HepG2 (cell line): ENCODE results near the gene PALM. TPM values are rescaled to one million over a fixed set of nuclear protein-coding genes. Genes with fewer than 3 reads are reported as not detected.
A peak's percentile ranks its signal among the peaks of the same experiment; 100 is the strongest.

ENCODE experiments used
- DNMT1 ChIP-seq: sonication (generic); formaldehyde crosslinking; IDR thresholded peaks from 2 replicates; pipeline ENCODE4 v1.5.1; 2020; ENCODE audit warnings: mild to moderate bottlenecking, missing genetic modification reagents
- FOXC1 ChIP-seq: sonication (generic); formaldehyde crosslinking; IDR thresholded peaks from 2 replicates; pipeline ENCODE4 v1.8.0; 2022; ENCODE audit warnings: mild to moderate bottlenecking, missing genetic modification reagents, borderline replicate concordance
- HNRNPLL ChIP-seq: fragments of 200-400 bp; formaldehyde crosslinking; IDR thresholded peaks from 2 replicates; pipeline ENCODE4 v1.6.1; 2017; ENCODE audit warnings: mild to moderate bottlenecking, low read depth, low read length; ENCODE audit not compliant: poor library complexity, severe bottlenecking
- KDM3A ChIP-seq: IDR thresholded peaks from 2 replicates; pipeline ENCODE4 v1.6.1; 2018; ENCODE audit warnings: low read depth, missing compliant biosample characterization
- MXD4 ChIP-seq: IDR thresholded peaks from 2 replicates; pipeline ENCODE4 v1.6.1; 2016; ENCODE audit warnings: mild to moderate bottlenecking, missing biosample characterization, missing genetic modification reagents
- RAD21 ChIP-seq: fragments of 450-650 bp; formaldehyde crosslinking; IDR thresholded peaks from 2 replicates; pipeline ENCODE4 v1.5.0; 2020; ENCODE audit warnings: mild to moderate bottlenecking
- RCOR2 ChIP-seq: IDR thresholded peaks from 2 replicates; pipeline ENCODE4 v1.6.1; 2016; ENCODE audit warnings: missing biosample characterization, missing genetic modification reagents
- SALL1 ChIP-seq: sonication (generic); formaldehyde crosslinking; IDR thresholded peaks from 2 replicates; pipeline ENCODE4 v1.8.0; 2022; ENCODE audit warnings: mild to moderate bottlenecking, missing genetic modification reagents
- SIN3B ChIP-seq: fragments of 150-350 bp; IDR thresholded peaks from 2 replicates; pipeline ENCODE4 v1.6.1; 2014; ENCODE audit warnings: low read length
- SMAD1 ChIP-seq: sonication (generic); formaldehyde crosslinking; IDR thresholded peaks from 2 replicates; pipeline ENCODE4 v1.4.0; 2020; ENCODE audit warnings: missing genetic modification reagents, low read depth, mild to moderate bottlenecking, borderline replicate concordance
- SPEN ChIP-seq: sonication (generic); formaldehyde crosslinking; IDR thresholded peaks from 2 replicates; pipeline ENCODE4 v1.5.1; 2020; ENCODE audit warnings: low read depth, mild to moderate bottlenecking, missing genetic modification reagents
- ZBTB38 ChIP-seq: sonication (generic); formaldehyde crosslinking; IDR thresholded peaks from 2 replicates; pipeline ENCODE4 v1.5.1; 2020; ENCODE audit warnings: mild to moderate bottlenecking, missing genetic modification reagents
- ZIK1 ChIP-seq: sonication (generic); formaldehyde crosslinking; IDR thresholded peaks from 2 replicates; pipeline ENCODE4 v1.5.0; 2020; ENCODE audit warnings: mild to moderate bottlenecking, low read depth, missing genetic modification reagents, borderline replicate concordance
- ZMYM2 ChIP-seq: sonication (generic); formaldehyde crosslinking; IDR thresholded peaks from 2 replicates; pipeline ENCODE4 v1.8.0; 2022; ENCODE audit warnings: mild to moderate bottlenecking, missing genetic modification reagents
- ZMYM4 ChIP-seq: sonication (generic); formaldehyde crosslinking; IDR thresholded peaks from 2 replicates; pipeline ENCODE4 v1.8.1; 2023; ENCODE audit warnings: mild to moderate bottlenecking, missing genetic modification reagents
- ZNF572 ChIP-seq: sonication (generic); formaldehyde crosslinking; IDR thresholded peaks from 2 replicates; pipeline ENCODE4 v1.5.1; 2020; ENCODE audit warnings: mild to moderate bottlenecking, missing genetic modification reagents
- ZNF746 ChIP-seq: sonication (generic); formaldehyde crosslinking; IDR thresholded peaks from 2 replicates; pipeline ENCODE4 v1.8.0; 2022; ENCODE audit warnings: mild to moderate bottlenecking, missing genetic modification reagents
- ZNF850 ChIP-seq: sonication (generic); formaldehyde crosslinking; conservative IDR thresholded peaks from 2 replicates; pipeline ENCODE4 v1.9.0; 2021; ENCODE audit warnings: mild to moderate bottlenecking, missing genetic modification reagents
- ZNF883 ChIP-seq: sonication (generic); formaldehyde crosslinking; IDR thresholded peaks from 2 replicates; pipeline ENCODE4 v1.5.1; 2020; ENCODE audit warnings: mild to moderate bottlenecking, missing genetic modification reagents; ENCODE audit errors: not compliant biosample characterization
- polyA plus RNA-seq, 8 experiments: library from polyadenylated mRNA; depleted of rRNA in 3 of 8; stranded (reverse) in 7 of 8; unstranded in 1 of 8; fragments of >200 nt; fragmentation: Illumina TruSeq in 4 of 8; extraction: Trizol in 4 of 8; gene quantifications; 2 replicates each; pipeline versions ENCODE4 v1.2.1 to v1.2.3, GENCODE V29; 2011 to 2016; ENCODE audit warnings: low read depth in 4 of 8, missing spikeins in 1 of 8, mixed read lengths in 1 of 8; ENCODE audit not compliant: insufficient read depth in 1 of 8
- total RNA-seq, 5 experiments: library from RNA; depleted of rRNA; stranded (reverse); fragments of >200 nt; fragmentation: Illumina TruSeq; extraction: Trizol; gene quantifications; 2 replicates each; pipeline ENCODE4 v1.2.3, GENCODE V29; 2016; ENCODE audit warnings: low read depth in 1 of 5
- TF ChIP-seq, protein P1 (sequence below): sonication (generic); formaldehyde crosslinking; IDR thresholded peaks from 2 replicates; pipeline ENCODE4 v1.4.0; 2020; ENCODE audit warnings: missing genetic modification reagents
- TF ChIP-seq, protein P2 (sequence below): sonication (generic); formaldehyde crosslinking; IDR thresholded peaks from 2 replicates; pipeline ENCODE4 v1.5.1; 2020; ENCODE audit warnings: mild to moderate bottlenecking, missing genetic modification reagents, borderline replicate concordance
- TF ChIP-seq, protein P3 (sequence below): conservative IDR thresholded peaks from 2 replicates; pipeline ENCODE4 v1.6.1; 2018; ENCODE audit warnings: missing genetic modification reagents

The PALM gene
- total and polyA plus RNA-seq, 2 of the 13 experiments (the other 11 are each of a cell fraction or from before 2014, with no cell fraction given): 4.0 to 9.7 TPM

DNA sequence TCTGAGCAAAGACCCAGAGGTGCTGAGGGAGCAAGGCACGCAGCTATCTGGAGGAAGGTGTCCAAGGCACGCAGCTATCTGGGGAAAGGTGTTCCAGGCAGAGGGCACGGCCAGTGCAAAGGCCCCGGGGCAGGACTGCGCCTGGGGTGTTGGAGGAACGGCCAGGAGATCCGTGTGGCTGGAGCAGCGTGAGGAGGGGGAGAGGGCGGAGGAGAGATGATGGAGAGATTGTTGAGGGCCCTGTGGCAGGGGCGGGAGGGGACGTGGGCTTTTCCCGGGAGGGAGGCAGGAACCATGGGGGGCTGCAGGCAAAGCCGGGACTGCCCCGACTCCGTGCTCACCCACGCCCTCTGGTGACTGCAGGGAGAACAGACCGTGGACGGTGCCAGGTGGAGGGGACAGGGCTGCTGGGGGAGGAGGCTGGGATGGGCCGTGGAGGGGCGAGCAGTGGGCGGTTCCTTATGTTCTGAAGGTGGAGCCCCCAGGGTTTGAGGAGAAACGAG, 28.9 kb downstream of the PALM start (continued):
- 0 out of 2 replicates have a peak, but pooled peaks have one; percentile 3 for TF ChIP-seq FOXC1 (CRISPR knock-in tag)
- TF ChIP-seq ZMYM2: peak; percentile 77
- TF ChIP-seq SIN3B: no peak
- TF ChIP-seq, protein P1, sequence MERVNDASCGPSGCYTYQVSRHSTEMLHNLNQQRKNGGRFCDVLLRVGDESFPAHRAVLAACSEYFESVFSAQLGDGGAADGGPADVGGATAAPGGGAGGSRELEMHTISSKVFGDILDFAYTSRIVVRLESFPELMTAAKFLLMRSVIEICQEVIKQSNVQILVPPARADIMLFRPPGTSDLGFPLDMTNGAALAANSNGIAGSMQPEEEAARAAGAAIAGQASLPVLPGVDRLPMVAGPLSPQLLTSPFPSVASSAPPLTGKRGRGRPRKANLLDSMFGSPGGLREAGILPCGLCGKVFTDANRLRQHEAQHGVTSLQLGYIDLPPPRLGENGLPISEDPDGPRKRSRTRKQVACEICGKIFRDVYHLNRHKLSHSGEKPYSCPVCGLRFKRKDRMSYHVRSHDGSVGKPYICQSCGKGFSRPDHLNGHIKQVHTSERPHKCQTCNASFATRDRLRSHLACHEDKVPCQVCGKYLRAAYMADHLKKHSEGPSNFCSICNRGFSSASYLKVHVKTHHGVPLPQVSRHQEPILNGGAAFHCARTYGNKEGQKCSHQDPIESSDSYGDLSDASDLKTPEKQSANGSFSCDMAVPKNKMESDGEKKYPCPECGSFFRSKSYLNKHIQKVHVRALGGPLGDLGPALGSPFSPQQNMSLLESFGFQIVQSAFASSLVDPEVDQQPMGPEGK (CRISPR knock-in tag): peak; percentile 88
- TF ChIP-seq ZIK1 (CRISPR knock-in tag): 0 out of 2 replicates have a peak, but pooled peaks have one; percentile 29
- 0 out of 2 replicates have a peak, but pooled peaks have one; percentile 55 for TF ChIP-seq RCOR2 (CRISPR knock-in tag)
- TF ChIP-seq SMAD1 (CRISPR knock-in tag): 0 out of 2 replicates have a peak, but pooled peaks have one; percentile 14
- TF ChIP-seq MXD4 (CRISPR knock-in tag): 0 out of 2 replicates have a peak, but pooled peaks have one; percentile 20
- TF ChIP-seq, protein P2, sequence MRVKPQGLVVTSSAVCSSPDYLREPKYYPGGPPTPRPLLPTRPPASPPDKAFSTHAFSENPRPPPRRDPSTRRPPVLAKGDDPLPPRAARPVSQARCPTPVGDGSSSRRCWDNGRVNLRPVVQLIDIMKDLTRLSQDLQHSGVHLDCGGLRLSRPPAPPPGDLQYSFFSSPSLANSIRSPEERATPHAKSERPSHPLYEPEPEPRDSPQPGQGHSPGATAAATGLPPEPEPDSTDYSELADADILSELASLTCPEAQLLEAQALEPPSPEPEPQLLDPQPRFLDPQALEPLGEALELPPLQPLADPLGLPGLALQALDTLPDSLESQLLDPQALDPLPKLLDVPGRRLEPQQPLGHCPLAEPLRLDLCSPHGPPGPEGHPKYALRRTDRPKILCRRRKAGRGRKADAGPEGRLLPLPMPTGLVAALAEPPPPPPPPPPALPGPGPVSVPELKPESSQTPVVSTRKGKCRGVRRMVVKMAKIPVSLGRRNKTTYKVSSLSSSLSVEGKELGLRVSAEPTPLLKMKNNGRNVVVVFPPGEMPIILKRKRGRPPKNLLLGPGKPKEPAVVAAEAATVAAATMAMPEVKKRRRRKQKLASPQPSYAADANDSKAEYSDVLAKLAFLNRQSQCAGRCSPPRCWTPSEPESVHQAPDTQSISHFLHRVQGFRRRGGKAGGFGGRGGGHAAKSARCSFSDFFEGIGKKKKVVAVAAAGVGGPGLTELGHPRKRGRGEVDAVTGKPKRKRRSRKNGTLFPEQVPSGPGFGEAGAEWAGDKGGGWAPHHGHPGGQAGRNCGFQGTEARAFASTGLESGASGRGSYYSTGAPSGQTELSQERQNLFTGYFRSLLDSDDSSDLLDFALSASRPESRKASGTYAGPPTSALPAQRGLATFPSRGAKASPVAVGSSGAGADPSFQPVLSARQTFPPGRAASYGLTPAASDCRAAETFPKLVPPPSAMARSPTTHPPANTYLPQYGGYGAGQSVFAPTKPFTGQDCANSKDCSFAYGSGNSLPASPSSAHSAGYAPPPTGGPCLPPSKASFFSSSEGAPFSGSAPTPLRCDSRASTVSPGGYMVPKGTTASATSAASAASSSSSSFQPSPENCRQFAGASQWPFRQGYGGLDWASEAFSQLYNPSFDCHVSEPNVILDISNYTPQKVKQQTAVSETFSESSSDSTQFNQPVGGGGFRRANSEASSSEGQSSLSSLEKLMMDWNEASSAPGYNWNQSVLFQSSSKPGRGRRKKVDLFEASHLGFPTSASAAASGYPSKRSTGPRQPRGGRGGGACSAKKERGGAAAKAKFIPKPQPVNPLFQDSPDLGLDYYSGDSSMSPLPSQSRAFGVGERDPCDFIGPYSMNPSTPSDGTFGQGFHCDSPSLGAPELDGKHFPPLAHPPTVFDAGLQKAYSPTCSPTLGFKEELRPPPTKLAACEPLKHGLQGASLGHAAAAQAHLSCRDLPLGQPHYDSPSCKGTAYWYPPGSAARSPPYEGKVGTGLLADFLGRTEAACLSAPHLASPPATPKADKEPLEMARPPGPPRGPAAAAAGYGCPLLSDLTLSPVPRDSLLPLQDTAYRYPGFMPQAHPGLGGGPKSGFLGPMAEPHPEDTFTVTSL: peak; percentile 48; the same call in 1 of the 2 replicates
- TF ChIP-seq ZNF850 (CRISPR knock-in tag): 0 out of 2 replicates have a peak, but pooled peaks have one; percentile 65
- no peak for TF ChIP-seq ZNF746 (CRISPR knock-in tag)
- TF ChIP-seq SALL1: peak; percentile 24; the same call in 1 of the 2 replicates
- 0 out of 2 replicates have a peak, but pooled peaks have one; percentile 4 for TF ChIP-seq ZNF572 (CRISPR knock-in tag)
- TF ChIP-seq ZNF883 (CRISPR knock-in tag): peak; percentile 63
- 0 out of 2 replicates have a peak, but pooled peaks have one; percentile 42 for TF ChIP-seq ZBTB38 (CRISPR knock-in tag)
- TF ChIP-seq SPEN (CRISPR knock-in tag): peak; percentile 46; the same call in 1 of the 2 replicates
- peak; percentile 68; the same call in 1 of the 2 replicates for TF ChIP-seq DNMT1 (CRISPR knock-in tag)
- peak; percentile 14 for TF ChIP-seq HNRNPLL
- TF ChIP-seq KDM3A (CRISPR knock-in tag): peak; percentile 10; the same call in 1 of the 2 replicates
- peak; percentile 53; the same call in 1 of the 2 replicates for TF ChIP-seq RAD21 (CRISPR knock-in tag)
- TF ChIP-seq ZMYM4 (CRISPR knock-in tag): no peak
- TF ChIP-seq, protein P3, sequence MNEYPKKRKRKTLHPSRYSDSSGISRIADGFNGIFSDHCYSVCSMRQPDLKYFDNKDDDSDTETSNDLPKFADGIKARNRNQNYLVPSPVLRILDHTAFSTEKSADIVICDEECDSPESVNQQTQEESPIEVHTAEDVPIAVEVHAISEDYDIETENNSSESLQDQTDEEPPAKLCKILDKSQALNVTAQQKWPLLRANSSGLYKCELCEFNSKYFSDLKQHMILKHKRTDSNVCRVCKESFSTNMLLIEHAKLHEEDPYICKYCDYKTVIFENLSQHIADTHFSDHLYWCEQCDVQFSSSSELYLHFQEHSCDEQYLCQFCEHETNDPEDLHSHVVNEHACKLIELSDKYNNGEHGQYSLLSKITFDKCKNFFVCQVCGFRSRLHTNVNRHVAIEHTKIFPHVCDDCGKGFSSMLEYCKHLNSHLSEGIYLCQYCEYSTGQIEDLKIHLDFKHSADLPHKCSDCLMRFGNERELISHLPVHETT (CRISPR knock-in tag): no peak
